Activated T-cell treated with anti-CD3 and anti-CD28 coated beads, Interleukin-2, amount 50 U/mL, for 4 hours (primary cell): Measurements from ENCODE around the gene TUBE1. TPM values are rescaled to one million over a fixed set of nuclear protein-coding genes. Genes with fewer than 3 reads are reported as not detected.
A peak's percentile ranks its signal among the peaks of the same experiment; 100 is the strongest.
"Not testable (repeated sequence)": the region's sequence is repeated elsewhere in the genome, so short reads cannot be mapped to it uniquely, and the experiment has no call there.

Experiments used
- ATAC-seq, 2 donors: fragments of 200-7000 bp; cut with Tn5 transposase; one replicate each; pipeline ENCODE4 v1.10.0; 2021
- DNase-seq: peaks from one replicate; pipeline ENCODE4 v3.0.0-alpha.2; 2020
- H3K27me3 Mint-ChIP-seq: one replicate; pipeline ENCODE4 v1.8.0; 2021; ENCODE audit warnings: low read depth, mixed read lengths
- H3K36me3 Mint-ChIP-seq: one replicate; pipeline ENCODE4 v1.8.0; 2022; ENCODE audit warnings: mixed read lengths; ENCODE audit not compliant: insufficient read depth
- H3K4me1 Mint-ChIP-seq: one replicate; pipeline ENCODE4 v1.8.0; 2021; ENCODE audit warnings: low read depth, mixed read lengths
- H3K4me3 Mint-ChIP-seq: one replicate; pipeline ENCODE4 v1.8.0; 2021; ENCODE audit warnings: mild to moderate bottlenecking, moderate library complexity, mixed read lengths
- H3K9me3 Mint-ChIP-seq: one replicate; pipeline ENCODE4 v1.8.0; 2021; ENCODE audit warnings: mixed read lengths
- total RNA-seq, 3 donors: library from RNA; stranded (reverse); gene quantifications; one replicate each; pipeline ENCODE4 v1.2.1, GENCODE V29; 2021

Gene TUBE1
- total RNA-seq, 3 donors from 2014 or later: 36.3 to 55.3 (median 42.6) TPM

DNA sequence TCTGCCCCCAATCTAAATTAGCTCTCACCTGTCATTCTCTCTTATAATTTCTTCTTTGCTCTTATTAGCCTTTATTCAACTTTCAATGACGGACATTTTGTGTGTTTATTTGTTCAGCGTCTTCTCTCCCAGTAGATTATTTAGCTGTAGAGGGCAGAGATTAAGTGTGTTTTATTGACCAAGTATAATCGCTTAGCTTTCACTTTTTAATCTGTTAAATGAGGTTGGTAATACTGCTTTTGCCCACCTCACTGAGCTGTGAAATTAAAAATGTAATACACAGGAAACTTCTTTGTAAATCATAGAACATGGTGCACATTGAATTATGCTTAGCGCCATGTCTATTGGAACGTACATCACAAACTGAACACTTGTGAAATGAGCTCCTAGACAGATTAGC is 36.9 kb downstream of the TUBE1 start:
- H3K4me1 Mint-ChIP-seq: no peaks in the 10 kb centered on the region
- no peaks in the 10 kb centered on the region for H3K27me3 Mint-ChIP-seq
- ATAC-seq (no peak), DNase-seq (no peak)
- no peaks in the 10 kb centered on the region for H3K9me3 Mint-ChIP-seq
- no peak overlapping the region for H3K4me3 Mint-ChIP-seq
- no peaks in the 10 kb centered on the region for H3K36me3 Mint-ChIP-seq

DNA sequence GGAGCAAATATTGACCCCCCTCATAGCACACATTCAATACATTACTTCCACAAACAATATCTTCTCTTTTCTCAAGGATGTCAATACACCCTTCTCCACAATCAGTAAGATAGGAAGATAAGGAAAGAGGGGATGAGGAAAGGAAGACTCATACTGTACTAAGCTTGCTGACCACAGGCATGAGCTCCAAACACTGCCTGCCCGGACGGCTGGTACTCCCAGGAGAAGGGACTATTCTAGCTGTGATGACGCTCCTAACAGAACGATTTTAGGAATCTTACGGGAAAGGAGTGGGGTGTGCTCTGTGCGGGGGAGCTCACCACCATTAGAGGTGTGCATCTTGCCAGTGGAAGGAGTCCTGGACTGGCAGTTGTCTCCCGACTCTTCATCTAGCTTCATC is 37.3 kb downstream of the TUBE1 start:
- H3K4me1 Mint-ChIP-seq: no peaks in the 10 kb centered on the region
- no peak for ATAC-seq
- no peak overlapping the region for H3K4me3 Mint-ChIP-seq
- no peaks in the 10 kb centered on the region for H3K9me3 Mint-ChIP-seq
- DNase-seq: no peak
- H3K36me3 Mint-ChIP-seq: no peaks in the 10 kb centered on the region
- no peaks in the 10 kb centered on the region for H3K27me3 Mint-ChIP-seq

DNA sequence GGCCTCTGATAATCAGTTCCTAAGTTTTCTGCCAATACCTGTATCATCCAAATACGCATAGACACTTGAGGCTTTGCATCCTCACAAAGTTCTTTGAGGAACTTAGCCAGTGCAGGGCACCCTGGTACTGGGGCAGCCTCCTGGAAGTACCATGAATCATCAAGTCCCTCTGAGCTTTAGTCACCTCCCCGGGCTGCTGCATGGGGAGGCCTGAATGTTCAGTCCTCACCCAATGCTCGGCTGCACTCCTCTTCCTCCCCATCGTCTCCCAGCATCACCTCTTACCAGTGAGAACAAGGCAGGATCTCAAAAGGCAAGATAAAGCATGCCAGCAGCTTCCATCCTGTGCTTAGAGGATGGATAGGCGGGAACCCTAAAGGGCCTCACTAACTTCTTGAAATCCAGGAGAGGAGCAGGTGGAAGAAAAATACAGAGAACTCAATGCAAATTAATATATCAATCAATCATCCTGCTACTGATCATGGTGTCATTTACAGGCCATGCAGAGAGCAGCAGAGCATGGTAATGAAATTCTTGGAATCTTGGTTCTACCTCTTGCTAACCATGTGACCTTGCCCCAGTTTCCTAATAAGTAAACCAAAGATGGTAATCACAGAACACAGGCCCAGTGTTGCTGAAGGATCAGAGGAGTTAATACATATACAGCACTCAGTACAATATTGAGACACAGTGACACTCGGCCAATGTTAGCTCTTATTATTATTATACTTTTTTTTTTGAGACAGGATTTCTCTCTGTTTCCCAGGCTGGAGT is 38.1 kb downstream of the TUBE1 start:
- Mint-ChIP-seq H3K9me3 (no peaks in the 10 kb centered on the region), H3K4me3 (no peak overlapping the region), H3K4me1 (peaks cover 3% of the 10 kb centered on the region), H3K36me3 (no peaks in the 10 kb centered on the region), H3K27me3 (no peaks in the 10 kb centered on the region)
- ATAC-seq: peak in 1 of 2 donors; percentile 55
- DNase-seq: no peak

- not testable (repeated sequence) for H3K36me3 Mint-ChIP-seq, ATAC-seq, DNase-seq, H3K4me3 Mint-ChIP-seq, H3K9me3 Mint-ChIP-seq, H3K27me3 Mint-ChIP-seq
- H3K4me1 Mint-ChIP-seq: peaks cover 13% of the 10 kb centered on the region
Observed at GRCh38 chr6:112047523-112047922, 39.8 kb downstream of the TUBE1 start.

DNA sequence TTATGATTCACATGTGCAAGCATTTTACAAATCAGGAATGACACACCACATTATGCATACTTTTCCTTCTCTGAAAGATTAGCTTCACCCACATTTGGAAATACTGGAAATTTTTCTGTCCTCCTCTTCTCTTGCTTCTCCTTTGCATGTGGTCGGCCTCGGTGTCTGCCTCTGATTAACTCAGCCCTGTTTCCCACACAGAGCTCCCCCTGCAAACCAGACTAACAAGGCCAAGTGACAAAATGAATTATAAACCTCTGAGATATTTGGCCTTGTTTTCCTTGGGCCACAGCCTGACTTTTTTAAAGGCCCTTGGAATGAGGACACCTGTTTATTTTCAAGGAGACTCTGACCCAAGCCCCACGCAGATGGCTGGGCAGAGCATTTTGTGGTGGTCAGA is 42.4 kb downstream of the TUBE1 start:
- no peaks in the 10 kb centered on the region for H3K27me3 Mint-ChIP-seq
- DNase-seq (no peak), ATAC-seq (no peak)
- H3K9me3 Mint-ChIP-seq: no peaks in the 10 kb centered on the region
- H3K4me3 Mint-ChIP-seq: no peak overlapping the region
- H3K36me3 Mint-ChIP-seq: no peaks in the 10 kb centered on the region
- H3K4me1 Mint-ChIP-seq: peaks cover 32% of the 10 kb centered on the region

DNA sequence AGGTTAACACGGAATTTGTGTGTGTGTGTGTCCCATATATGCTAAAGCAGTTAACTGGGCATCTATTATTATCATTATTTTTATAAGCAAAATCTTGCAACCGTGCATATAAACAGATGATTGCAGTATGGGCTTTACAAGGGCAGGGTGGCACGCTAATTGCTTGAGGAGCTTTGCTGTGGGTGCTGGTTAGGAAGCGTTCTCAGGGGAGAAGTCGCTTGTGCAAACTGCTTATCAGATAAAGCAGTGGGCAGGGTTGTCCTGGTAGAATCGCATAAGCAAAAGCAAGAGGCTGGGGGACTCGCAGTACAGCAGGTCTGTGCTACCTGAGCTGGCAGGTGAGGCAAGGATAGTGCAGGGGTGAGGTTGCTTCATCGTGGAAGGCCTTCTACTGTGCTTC is 43.1 kb downstream of the TUBE1 start:
- no peaks in the 10 kb centered on the region for H3K27me3 Mint-ChIP-seq
- peaks cover 37% of the 10 kb centered on the region for H3K4me1 Mint-ChIP-seq
- ATAC-seq: no peak
- no peaks in the 10 kb centered on the region for H3K9me3 Mint-ChIP-seq
- H3K36me3 Mint-ChIP-seq: no peaks in the 10 kb centered on the region
- no peak for DNase-seq
- peak overlapping the region; percentile 90 for H3K4me3 Mint-ChIP-seq

DNA sequence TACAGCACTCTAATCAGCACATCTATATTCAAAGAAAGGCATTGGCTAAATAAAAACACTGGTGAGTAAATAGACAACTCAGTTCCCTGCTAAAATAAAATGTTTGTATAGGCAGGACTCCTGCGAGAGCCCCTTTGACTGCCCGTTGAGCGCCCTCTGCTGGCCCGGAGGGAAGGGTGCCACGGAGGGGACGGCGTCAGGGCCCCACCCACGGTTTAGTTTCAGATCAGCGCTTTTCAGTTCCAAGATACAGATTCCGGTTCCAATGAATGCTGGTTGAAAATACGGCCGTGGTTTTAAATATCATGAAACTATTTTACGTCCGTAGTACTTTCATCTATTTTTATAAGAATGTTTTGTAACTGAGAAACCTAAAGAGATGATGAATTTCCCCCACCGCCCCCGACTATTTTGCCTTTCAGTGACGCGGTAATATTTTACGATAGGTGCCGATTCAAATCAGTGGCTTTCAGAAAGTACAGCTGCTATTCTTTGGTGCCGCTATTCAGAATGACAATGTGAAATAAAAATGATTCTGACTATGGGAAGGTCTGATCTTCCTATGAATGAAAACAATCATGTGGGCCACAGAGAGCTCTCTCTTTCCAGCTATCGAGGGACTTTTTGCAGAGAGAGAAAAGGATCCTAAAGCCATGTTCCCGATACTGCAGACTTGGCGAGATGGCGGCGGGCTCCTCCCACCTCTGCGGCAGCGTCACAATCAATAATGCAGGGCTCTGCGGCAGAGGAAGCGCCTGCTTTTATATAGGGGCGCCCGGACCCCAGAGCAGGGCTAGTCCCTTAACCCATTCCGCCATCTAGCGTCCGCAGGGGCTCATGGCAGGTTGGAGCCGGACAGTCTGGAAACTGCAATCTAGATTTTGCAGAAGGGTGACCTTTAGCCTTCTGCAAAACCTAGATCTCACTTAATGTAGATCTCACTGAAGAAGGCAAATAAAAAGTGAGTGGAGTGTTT is 44.0 kb downstream of the TUBE1 start:
- ATAC-seq (peak; percentile 92 to 93), DNase-seq (peak; percentile 90)
- H3K4me1 Mint-ChIP-seq: peaks cover 38% of the 10 kb centered on the region
- no peaks in the 10 kb centered on the region for H3K36me3 Mint-ChIP-seq
- no peaks in the 10 kb centered on the region for H3K9me3 Mint-ChIP-seq
- no peaks in the 10 kb centered on the region for H3K27me3 Mint-ChIP-seq
- H3K4me3 Mint-ChIP-seq: peak overlapping the region; percentile 90

- Mint-ChIP-seq H3K9me3 (no peaks in the 10 kb centered on the region), H3K4me3 (no peak overlapping the region), H3K4me1 (peaks cover 49% of the 10 kb centered on the region), H3K27me3 (no peaks in the 10 kb centered on the region), H3K36me3 (no peaks in the 10 kb centered on the region)
- ATAC-seq (no peak), DNase-seq (no peak)
Observed at GRCh38 chr6:112041535-112041934, 45.7 kb downstream of the TUBE1 start.

DNA sequence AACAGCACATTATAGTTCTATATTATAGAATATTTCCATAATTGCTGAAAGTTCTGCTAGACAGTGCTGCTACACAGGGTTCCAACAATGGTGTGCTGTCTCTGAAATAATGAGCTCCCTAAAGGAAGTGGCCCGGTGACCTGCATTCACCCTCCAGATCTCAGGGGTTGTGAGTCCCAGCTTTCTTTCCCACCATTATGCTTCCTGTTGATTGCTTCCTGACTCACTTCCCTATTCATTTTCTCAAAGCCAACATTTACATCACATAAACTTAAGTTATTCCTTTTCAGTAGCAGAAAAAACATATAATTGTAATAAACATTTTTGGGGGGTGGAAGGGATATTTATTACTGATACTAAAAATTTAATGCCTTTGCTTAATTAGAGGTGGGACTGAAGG is 46.3 kb downstream of the TUBE1 start:
- Mint-ChIP-seq H3K36me3 (no peaks in the 10 kb centered on the region), H3K27me3 (no peaks in the 10 kb centered on the region), H3K9me3 (no peaks in the 10 kb centered on the region), H3K4me1 (peaks cover 54% of the 10 kb centered on the region), H3K4me3 (no peak overlapping the region)
- no peak for ATAC-seq
- no peak for DNase-seq

- H3K4me1 Mint-ChIP-seq: peaks cover 63% of the 10 kb centered on the region
- H3K27me3 Mint-ChIP-seq: no peaks in the 10 kb centered on the region
- no peak for DNase-seq
- no peak overlapping the region for H3K4me3 Mint-ChIP-seq
- no peaks in the 10 kb centered on the region for H3K9me3 Mint-ChIP-seq
- H3K36me3 Mint-ChIP-seq: no peaks in the 10 kb centered on the region
- no peak for ATAC-seq
Observed at GRCh38 chr6:112039431-112039770, 47.9 kb downstream of the TUBE1 start.

GRCh38 chr6:112038756-112039430 is 48.4 kb downstream of the TUBE1 start:
- DNase-seq (no peak), ATAC-seq (no peak)
- Mint-ChIP-seq H3K4me3 (no peak overlapping the region), H3K9me3 (no peaks in the 10 kb centered on the region), H3K4me1 (peaks cover 63% of the 10 kb centered on the region), H3K36me3 (no peaks in the 10 kb centered on the region), H3K27me3 (no peaks in the 10 kb centered on the region)

DNA sequence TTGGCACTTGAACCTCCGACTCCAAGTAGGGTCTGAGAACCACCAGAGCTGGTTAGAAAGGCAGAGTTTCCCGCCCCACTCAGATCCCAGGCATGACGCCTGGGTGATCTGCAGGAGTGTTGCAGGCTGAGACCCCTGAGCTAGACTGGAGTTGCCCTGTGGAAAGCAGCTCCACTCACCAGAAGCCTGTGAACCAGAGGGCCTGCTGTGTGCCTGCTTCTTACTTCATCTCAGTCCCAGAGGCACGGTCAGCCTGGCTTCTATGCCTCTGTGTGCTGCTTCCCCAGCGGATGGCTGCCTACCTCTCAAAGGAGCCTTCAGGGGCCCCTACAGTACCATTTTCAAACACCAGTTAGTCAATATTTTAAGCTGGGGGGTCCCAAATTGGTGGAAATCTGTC is 49.0 kb downstream of the TUBE1 start:
- H3K27me3 Mint-ChIP-seq: no peaks in the 10 kb centered on the region
- H3K4me3 Mint-ChIP-seq: no peak overlapping the region
- peaks cover 66% of the 10 kb centered on the region for H3K4me1 Mint-ChIP-seq
- H3K9me3 Mint-ChIP-seq: no peaks in the 10 kb centered on the region
- no peaks in the 10 kb centered on the region for H3K36me3 Mint-ChIP-seq
- DNase-seq: no peak
- ATAC-seq: no peak

DNA sequence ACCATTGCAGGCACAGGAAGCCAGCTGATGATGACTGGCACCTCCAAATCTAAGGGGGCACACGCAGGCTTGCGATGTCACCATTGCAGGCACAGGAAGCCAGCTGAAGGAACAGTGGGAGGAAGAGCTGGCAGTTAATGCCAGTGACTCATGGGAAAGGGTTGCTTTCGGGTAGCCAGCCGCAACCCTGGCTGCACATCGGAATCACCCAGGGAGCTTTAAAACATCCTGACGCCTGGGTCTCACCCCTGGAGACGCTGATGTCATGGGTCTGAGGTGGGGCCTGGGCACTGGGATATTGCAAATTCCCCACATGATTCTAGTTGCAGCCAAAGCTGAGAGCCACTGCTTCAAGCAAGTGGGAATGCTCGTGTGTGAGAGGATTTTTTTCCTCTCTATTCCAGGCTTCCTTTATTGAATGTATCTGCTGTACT is 49.5 kb downstream of the TUBE1 start:
- DNase-seq: no peak
- H3K36me3 Mint-ChIP-seq: no peaks in the 10 kb centered on the region
- no peaks in the 10 kb centered on the region for H3K9me3 Mint-ChIP-seq
- H3K4me1 Mint-ChIP-seq: peaks cover 66% of the 10 kb centered on the region
- peak; percentile 45 to 47 for ATAC-seq
- no peak overlapping the region for H3K4me3 Mint-ChIP-seq
- H3K27me3 Mint-ChIP-seq: no peaks in the 10 kb centered on the region

- no peaks in the 10 kb centered on the region for H3K9me3 Mint-ChIP-seq
- no peaks in the 10 kb centered on the region for H3K27me3 Mint-ChIP-seq
- no peak for DNase-seq
- peaks cover 64% of the 10 kb centered on the region for H3K4me1 Mint-ChIP-seq
- H3K4me3 Mint-ChIP-seq: no peak overlapping the region
- ATAC-seq: peak; percentile 32
- no peaks in the 10 kb centered on the region for H3K36me3 Mint-ChIP-seq
Observed at GRCh38 chr6:112036088-112036637, 51.1 kb downstream of the TUBE1 start.
